ENCODE data around the gene KIF18B. TPM values are rescaled to one million over a fixed set of nuclear protein-coding genes. Genes with fewer than 3 reads are reported as not detected.

The KIF18B gene
- total RNA-seq, 1 donor from 2014 or later: 3.9 TPM

DNA sequence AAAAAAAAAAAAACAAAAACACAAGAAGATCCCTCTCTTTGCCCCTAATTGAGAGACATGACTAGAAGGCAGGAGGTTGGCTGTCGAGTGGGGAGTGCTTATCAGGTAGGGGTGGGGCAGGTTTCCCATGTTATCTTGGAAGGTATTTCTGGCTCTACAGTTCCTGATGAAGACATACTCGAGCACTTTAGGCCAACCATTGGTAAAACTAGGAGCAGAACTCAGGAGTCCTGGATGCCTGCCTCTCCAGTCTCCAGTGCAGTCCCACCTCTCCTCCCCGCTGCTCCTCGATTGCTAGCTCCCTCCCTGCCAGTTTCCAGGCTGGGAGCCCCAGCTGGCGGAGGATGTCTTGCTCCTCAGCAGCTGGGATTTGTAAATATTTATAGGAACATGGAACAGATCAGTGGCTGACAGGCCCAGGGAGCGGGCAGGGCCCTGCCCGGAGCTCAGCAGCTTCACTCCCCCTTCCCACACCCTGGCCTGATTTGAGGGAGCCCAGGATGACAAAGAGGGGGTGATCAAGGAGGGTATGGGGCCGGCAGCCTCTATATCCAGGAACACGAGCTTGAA, 31.9 kb upstream of the KIF18B start:
- Mint-ChIP-seq H3K27me3 (ENCODE audit: low read depth) (peaks cover 12% of the 10 kb centered on the region), H3K4me3 (ENCODE audit: unreplicated experiment) (no peak overlapping the region), H3K36me3 (ENCODE audit: low read depth) (no peaks in the 10 kb centered on the region), H3K27ac (ENCODE audit: unreplicated experiment) (no peak overlapping the region), H3K4me1 (ENCODE audit: low read depth) (peaks cover 3% of the 10 kb centered on the region), H3K9me3 (ENCODE audit: low read depth) (no peaks in the 10 kb centered on the region)
- no peak for DNase-seq (ENCODE audit: low spot score)
- TF ChIP-seq CTCF (IDR thresholded peaks at IDR 0.05): no peak

GRCh38 chr17:44978807-44979206, 31.2 kb upstream of the KIF18B start:
- H3K27ac Mint-ChIP-seq (ENCODE audit: unreplicated experiment): no peak overlapping the region
- H3K36me3 Mint-ChIP-seq (ENCODE audit: low read depth): no peaks in the 10 kb centered on the region
- peaks cover 12% of the 10 kb centered on the region for H3K27me3 Mint-ChIP-seq (ENCODE audit: low read depth)
- DNase-seq (ENCODE audit: low spot score): no peak
- H3K4me1 Mint-ChIP-seq (ENCODE audit: low read depth): peaks cover 3% of the 10 kb centered on the region
- TF ChIP-seq CTCF (IDR thresholded peaks at IDR 0.05): no peak
- H3K4me3 Mint-ChIP-seq (ENCODE audit: unreplicated experiment): no peak overlapping the region
- H3K9me3 Mint-ChIP-seq (ENCODE audit: low read depth): no peaks in the 10 kb centered on the region

GRCh38 chr17:44977814-44978550, 30.4 kb upstream of the KIF18B start:
- no peak for DNase-seq (ENCODE audit: low spot score)
- no peak for TF ChIP-seq CTCF (IDR thresholded peaks at IDR 0.05)
- H3K4me1 Mint-ChIP-seq (ENCODE audit: low read depth): peaks cover 3% of the 10 kb centered on the region
- H3K27me3 Mint-ChIP-seq (ENCODE audit: low read depth): peaks cover 12% of the 10 kb centered on the region
- H3K36me3 Mint-ChIP-seq (ENCODE audit: low read depth): no peaks in the 10 kb centered on the region
- no peak overlapping the region for H3K27ac Mint-ChIP-seq (ENCODE audit: unreplicated experiment)
- no peak overlapping the region for H3K4me3 Mint-ChIP-seq (ENCODE audit: unreplicated experiment)
- H3K9me3 Mint-ChIP-seq (ENCODE audit: low read depth): no peaks in the 10 kb centered on the region

- Mint-ChIP-seq H3K4me1 (ENCODE audit: low read depth) (peaks cover 7% of the 10 kb centered on the region), H3K27me3 (ENCODE audit: low read depth) (peaks cover 12% of the 10 kb centered on the region)
These were observed 29.5 kb upstream of the KIF18B start for GRCh38 chr17:44977065-44977464.

DNA sequence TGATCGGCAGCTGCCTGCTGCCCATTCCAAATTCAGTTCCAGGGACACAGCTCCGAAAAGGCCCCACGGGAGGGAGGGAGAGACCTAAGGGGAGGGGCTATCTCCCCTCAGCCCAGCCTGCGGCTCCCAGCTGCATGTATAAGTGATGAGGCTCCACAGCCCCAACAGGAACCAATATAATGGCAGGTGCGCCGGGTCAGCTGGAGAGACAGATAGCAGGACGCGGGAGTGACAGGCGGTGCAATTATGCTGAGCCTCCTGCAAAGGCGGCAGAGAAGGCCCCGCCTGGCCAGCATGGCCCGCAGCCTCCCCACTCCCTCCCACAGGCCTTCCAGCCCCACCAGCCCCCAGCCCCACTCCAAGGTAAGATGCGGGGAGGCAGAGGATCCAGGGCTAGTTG, 28.6 kb upstream of the KIF18B start:
- Mint-ChIP-seq H3K4me1 (ENCODE audit: low read depth) (peaks cover 9% of the 10 kb centered on the region), H3K27me3 (ENCODE audit: low read depth) (peaks cover 12% of the 10 kb centered on the region), H3K27ac (ENCODE audit: unreplicated experiment) (no peak overlapping the region), H3K4me3 (ENCODE audit: unreplicated experiment) (no peak overlapping the region), H3K36me3 (ENCODE audit: low read depth) (no peaks in the 10 kb centered on the region), H3K9me3 (ENCODE audit: low read depth) (no peaks in the 10 kb centered on the region)
- DNase-seq (ENCODE audit: low spot score): no peak
- no peak for TF ChIP-seq CTCF (IDR thresholded peaks at IDR 0.05)

More at GRCh38 chr17:44977065-44977464, 29.5 kb upstream of the KIF18B start:
- Mint-ChIP-seq H3K9me3 (ENCODE audit: low read depth) (no peaks in the 10 kb centered on the region), H3K27ac (ENCODE audit: unreplicated experiment) (peak overlapping the region; percentile 22), H3K4me3 (ENCODE audit: unreplicated experiment) (no peak overlapping the region), H3K36me3 (ENCODE audit: low read depth) (no peaks in the 10 kb centered on the region)
- no peak for TF ChIP-seq CTCF (IDR thresholded peaks at IDR 0.05)
- no peak for DNase-seq (ENCODE audit: low spot score)

Measured in chondrocyte (in vitro differentiated cells).